NB4 (cell line): ENCODE data around the gene SDHAF4.
"Not testable (repeated sequence)": the region's sequence is repeated elsewhere in the genome, so short reads cannot be mapped to it uniquely, and the experiment has no call there.

ENCODE experiments used
- DNase-seq: peaks from one replicate; pipeline ENCODE4 v3.0.0; 2010; ENCODE audit warnings: low read depth
- H3K4me3 ChIP-seq: one replicate; pipeline ENCODE4 v1.5.1; 2011; ENCODE audit warnings: mild to moderate bottlenecking, low read depth, low read length, moderate library complexity
- CTCF ChIP-seq: IDR thresholded peaks from one replicate; pipeline ENCODE4 v1.5.1; 2012; ENCODE audit warnings: low read depth, low read length
- MYC ChIP-seq: IDR thresholded peaks from 2 replicates; pipeline ENCODE4 v1.6.1; 2011; ENCODE audit warnings: low read depth, low read length
- POLR2A ChIP-seq: IDR thresholded peaks from 2 replicates; pipeline ENCODE4 v1.6.1; 2011; ENCODE audit warnings: mild to moderate bottlenecking; ENCODE audit not compliant: insufficient read length; ENCODE audit errors: extremely low read depth
- TF ChIP-seq, protein P1 (sequence below): IDR thresholded peaks from 2 replicates; pipeline ENCODE4 v1.6.1; 2011; ENCODE audit warnings: low read depth, low read length

SDHAF4 gene

GRCh38 chr6:70549327-70549726 is 17.4 kb upstream of the SDHAF4 start:
- H3K4me3 ChIP-seq = no peak overlapping the region
- DNase-seq = no peak
- no peak for TF ChIP-seq POLR2A

DNA sequence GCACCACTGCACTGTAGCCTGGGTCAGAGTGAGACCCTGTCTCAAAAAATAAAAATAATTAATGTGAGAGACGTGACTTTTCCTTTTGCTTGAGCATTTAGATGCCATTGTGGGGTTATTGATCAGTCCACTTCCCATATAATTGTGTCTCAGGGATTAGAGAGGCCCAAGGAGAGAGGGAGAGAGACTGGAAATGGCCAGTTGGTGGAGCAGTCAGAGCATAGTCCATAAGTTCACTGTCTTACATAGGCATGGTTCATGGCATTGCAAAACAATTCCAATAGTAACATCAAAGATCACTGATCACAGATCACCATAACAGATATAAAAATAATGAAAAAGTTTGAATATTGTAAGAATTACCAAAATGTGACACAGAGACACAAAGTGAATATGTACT is 15.2 kb upstream of the SDHAF4 start:
- H3K4me3 ChIP-seq = no peak overlapping the region
- DNase-seq = no peak
- TF ChIP-seq CTCF (no peak), MYC (no peak), POLR2A (no peak)
- TF ChIP-seq, protein P1, sequence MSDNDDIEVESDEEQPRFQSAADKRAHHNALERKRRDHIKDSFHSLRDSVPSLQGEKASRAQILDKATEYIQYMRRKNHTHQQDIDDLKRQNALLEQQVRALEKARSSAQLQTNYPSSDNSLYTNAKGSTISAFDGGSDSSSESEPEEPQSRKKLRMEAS = no peak

GRCh38 chr6:70552286-70552940 is 14.3 kb upstream of the SDHAF4 start:
- not testable (repeated sequence) for DNase-seq, H3K4me3 ChIP-seq

DNA sequence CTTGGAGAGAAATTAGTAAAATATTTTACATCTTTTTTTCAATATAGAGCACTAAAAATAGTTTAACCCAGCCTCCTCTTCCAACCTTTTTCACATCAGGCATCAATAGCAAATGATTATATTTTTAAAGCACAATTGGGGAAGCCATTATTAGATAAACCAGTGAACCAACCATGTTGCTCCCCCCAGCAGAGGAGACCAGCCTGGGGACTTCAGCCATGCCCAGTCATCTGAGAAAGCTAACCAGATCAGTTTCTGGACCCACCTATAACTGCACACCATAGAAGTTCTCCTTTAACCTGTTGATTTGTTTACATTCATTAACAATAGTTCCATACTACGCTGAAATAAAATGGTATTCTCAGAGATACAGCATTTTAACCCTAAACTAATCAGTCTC is 13.8 kb upstream of the SDHAF4 start:
- no peak overlapping the region for H3K4me3 ChIP-seq
- TF ChIP-seq CTCF (no peak), MYC (no peak), POLR2A (no peak)
- DNase-seq = no peak

DNA sequence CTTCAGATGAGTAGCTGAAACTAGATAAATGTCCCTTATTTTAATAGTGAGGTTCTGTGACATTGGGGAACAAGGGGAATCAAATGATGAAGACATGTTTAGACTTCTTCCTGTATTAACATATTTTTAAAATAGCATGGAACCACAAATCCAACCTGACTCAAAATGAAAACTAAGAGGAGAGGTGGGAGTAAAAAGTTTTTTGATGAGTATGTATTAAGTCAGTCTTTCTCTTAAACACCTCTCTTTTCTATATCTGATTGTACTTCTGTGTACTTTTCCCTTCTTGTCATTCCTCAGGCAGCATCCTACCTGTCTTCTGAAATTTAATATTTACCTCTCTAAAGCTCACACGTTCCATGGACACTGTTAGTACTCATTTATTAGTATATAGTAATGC is 8.7 kb upstream of the SDHAF4 start:
- H3K4me3 ChIP-seq = no peak overlapping the region
- no peak for TF ChIP-seq MYC
- no peak for TF ChIP-seq CTCF
- TF ChIP-seq, protein P1 = no peak
- TF ChIP-seq POLR2A = no peak
- no peak for DNase-seq

DNA sequence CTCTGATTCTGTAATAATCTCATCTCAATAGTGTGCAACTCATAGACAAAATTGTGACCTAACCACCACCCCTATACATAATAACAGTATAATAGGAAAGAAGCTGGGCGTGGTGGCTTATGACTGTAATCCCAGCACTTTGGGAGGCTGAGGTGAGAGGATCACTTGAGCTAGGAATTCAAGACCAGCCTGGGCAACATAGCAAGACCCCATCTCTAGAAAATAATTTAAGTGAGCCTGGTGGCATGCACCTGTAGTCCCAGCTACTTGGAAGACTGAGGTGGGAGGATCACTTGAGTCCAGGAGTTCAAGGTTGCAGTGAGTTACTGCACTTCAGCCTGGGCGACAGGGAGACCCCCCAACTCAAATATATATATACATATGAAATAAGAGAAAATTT is 4.3 kb upstream of the SDHAF4 start:
- DNase-seq, H3K4me3 ChIP-seq: not testable (repeated sequence)

- TF ChIP-seq POLR2A (no peak), CTCF (no peak), MYC (no peak)
- TF ChIP-seq, protein P1 = no peak
- no peak for DNase-seq
- H3K4me3 ChIP-seq = no peak overlapping the region
Measured at GRCh38 chr6:70563530-70563929, 3.2 kb upstream of the SDHAF4 start.

- no peak for TF ChIP-seq POLR2A
- TF ChIP-seq CTCF = no peak
- TF ChIP-seq, protein P1 = no peak
- TF ChIP-seq MYC = no peak
- DNase-seq = no peak
Measured at GRCh38 chr6:70574643-70575042, 7.9 kb downstream of the SDHAF4 start.

More at GRCh38 chr6:70574643-70575042, 7.9 kb downstream of the SDHAF4 start:
- H3K4me3 ChIP-seq = no peak overlapping the region
